HCT116 (cell line): ENCODE results near the gene TMEM121B.

Experiments
- ATF3 ChIP-seq: IDR thresholded peaks from 2 replicates; pipeline ENCODE4 v1.6.1; 2012
- CEBPB ChIP-seq: IDR thresholded peaks from 2 replicates; pipeline ENCODE4 v1.6.1; 2012; ENCODE audit warnings: low read depth
- CTCF ChIP-seq, 3 experiments: fragments of 200-600 bp in 1 of 3; sonication (generic) in 1 of 3; IDR thresholded peaks in 2 of 3; conservative IDR thresholded peaks in 1 of 3; 2 replicates each; pipeline ENCODE4 v1.5.1; 2012 to 2017; ENCODE audit warnings: low read depth in 2 of 3, low read length in 2 of 3, antibody characterized with exemption in 1 of 3, borderline replicate concordance in 1 of 3, control low read depth in 1 of 3, mild to moderate bottlenecking in 1 of 3, mixed read lengths in 1 of 3, mixed run types in 1 of 3, moderate library complexity in 1 of 3; ENCODE audit not compliant: insufficient read depth in 1 of 3
- POLR2A ChIP-seq: IDR thresholded peaks from 2 replicates; pipeline ENCODE4 v1.7.0; 2011; ENCODE audit warnings: borderline replicate concordance; ENCODE audit not compliant: insufficient read depth, insufficient read length; ENCODE audit errors: extremely low read depth
- SRF ChIP-seq: IDR thresholded peaks from 2 replicates; pipeline ENCODE4 v1.6.1; 2012; ENCODE audit warnings: low read depth
- TCF7L2 ChIP-seq: IDR thresholded peaks from 2 replicates; pipeline ENCODE4 v1.7.0; 2011; ENCODE audit warnings: borderline replicate concordance, inconsistent platforms; ENCODE audit not compliant: insufficient read depth, insufficient read length; ENCODE audit errors: extremely low read depth
- YY1 ChIP-seq: IDR thresholded peaks from 2 replicates; pipeline ENCODE4 v1.6.1; 2011; ENCODE audit warnings: low read length, low read depth, moderate library complexity, mild to moderate bottlenecking; ENCODE audit not compliant: insufficient replicate concordance; ENCODE audit errors: extremely low read depth
- ZNF274 ChIP-seq: fragments of 200-500 bp; sonication (Bioruptor generic); IDR thresholded peaks from 2 replicates; pipeline ENCODE4 v1.6.1; 2014; ENCODE audit warnings: mild to moderate bottlenecking, low read depth, low read length, inconsistent platforms

GRCh38 chr22:17143826-17144225 lies 22.7 kb upstream of the TMEM121B start:
- TF ChIP-seq CEBPB (no peak), CTCF (IDR thresholded peaks at IDR 0.05 in 2 of 3, conservative IDR thresholded peaks at IDR 0.05 in 1 of 3; ENCODE audit: borderline replicate concordance in 1 of 3, insufficient read depth in 1 of 3, low read depth in 2 of 3, low read length in 2 of 3) (no peak), POLR2A (no peak), TCF7L2 (no peak), SRF (no peak), YY1 (no peak), ZNF274 (no peak), ATF3 (no peak)
